Right kidney (tissue), 1 donor: ENCODE results near the gene WDR86.

Experiments used
- DNase-seq: peaks from one replicate; pipeline ENCODE4 v3.0.0-alpha.2; 2016

WDR86 gene

DNA sequence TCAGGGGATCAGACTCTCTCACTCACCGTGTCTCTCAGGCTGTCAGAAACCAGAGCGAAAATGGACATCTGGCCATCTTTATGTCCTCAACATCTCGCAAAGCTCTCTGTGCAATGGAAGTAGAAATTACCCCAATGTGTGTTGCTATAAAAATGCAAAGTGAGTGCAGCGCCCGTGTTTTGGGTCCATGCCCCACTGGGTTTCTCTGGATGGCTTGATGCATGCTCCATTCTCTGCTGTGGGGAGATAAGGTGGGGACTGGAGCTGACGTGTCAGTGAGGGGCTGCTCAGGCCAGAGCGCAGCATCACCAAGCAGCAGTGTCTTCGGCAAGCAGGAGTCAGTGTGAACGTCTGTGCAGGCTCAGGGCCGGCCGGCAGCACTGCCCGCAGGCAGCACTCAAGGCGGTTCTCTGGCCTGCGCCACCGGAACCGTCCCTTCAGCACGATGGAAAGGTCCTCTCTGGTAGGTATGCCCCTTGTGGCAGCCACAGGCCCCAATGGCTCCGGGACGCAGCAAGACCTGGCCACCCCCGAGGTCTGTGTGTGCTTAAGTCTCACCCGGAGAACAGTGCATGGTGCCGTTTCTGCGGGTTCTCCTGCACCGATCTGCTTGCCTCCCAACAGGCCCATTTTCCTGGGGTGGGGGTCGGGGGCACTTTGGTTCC is 30.2 kb downstream of the WDR86 start:
- DNase-seq: no peak

DNA sequence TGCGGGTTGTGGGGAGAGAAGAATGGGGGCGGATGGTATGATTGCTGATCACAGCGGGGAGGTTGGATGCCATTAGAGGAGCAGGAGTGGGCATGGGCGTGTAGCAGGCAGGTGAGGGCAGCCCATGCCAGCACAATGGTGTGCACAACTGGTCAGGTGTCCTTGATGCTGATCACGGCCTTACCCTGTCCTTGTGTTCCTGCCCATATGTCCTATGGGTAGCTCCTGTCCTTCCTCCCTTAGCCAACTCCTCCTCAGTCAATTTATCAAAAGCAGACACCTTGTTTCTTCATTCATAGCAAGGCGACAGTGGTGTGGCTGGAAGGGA is 30.7 kb downstream of the WDR86 start:
- DNase-seq: no peak

DNA sequence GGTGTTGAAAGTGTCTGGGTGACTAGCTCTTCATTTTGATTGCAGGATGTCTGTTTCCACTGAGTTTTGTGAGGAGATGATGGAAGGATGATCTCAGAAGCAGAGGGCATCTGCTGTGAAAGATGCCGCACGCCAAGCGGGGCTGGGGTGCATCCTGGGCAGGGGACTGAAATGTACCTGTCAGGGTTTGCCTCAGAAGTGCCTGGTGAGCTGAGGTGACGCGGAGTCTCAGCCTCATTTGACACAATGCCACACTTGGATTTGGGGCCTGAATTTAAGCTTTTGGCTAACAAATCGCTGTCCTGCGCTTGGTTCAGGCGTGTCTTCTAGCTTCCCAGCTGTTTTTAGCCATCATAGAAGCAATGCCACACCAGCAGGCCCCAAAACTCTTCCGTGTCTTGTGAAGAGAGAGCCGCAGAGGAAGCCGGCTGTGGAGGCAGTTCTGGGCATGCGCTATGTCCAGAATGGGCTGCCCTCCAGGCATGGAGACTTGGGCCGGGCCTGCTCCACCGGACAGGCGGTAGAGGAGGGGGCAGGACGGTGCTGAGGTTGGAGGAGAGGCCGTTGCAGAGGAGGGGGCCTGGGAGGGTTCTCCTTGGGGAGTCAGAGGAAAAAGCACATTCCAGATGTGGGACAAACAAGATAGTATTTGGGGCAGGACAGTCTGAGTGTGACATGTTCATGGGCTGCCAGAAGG is 31.2 kb downstream of the WDR86 start:
- no peak for DNase-seq

DNA sequence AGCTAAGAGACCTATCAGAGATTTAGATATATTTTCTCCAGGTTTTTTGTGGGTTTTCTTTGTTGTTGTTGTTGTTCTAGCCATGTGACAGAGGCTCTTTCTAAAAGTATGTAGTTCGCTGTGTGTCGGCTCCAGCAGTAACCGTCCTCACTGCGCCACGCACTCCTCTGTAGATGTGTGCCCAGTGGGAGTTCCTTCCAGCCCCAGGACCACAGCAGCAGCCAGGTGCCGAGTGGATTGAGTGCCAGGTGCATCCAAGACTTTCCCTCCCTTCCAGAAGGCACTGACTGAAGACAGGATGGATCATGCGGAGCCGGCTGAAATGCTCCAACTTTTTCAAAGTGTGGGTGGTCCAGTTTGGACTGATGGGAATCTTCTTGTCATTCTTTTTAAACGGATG is 31.8 kb downstream of the WDR86 start:
- DNase-seq: no peak

DNA sequence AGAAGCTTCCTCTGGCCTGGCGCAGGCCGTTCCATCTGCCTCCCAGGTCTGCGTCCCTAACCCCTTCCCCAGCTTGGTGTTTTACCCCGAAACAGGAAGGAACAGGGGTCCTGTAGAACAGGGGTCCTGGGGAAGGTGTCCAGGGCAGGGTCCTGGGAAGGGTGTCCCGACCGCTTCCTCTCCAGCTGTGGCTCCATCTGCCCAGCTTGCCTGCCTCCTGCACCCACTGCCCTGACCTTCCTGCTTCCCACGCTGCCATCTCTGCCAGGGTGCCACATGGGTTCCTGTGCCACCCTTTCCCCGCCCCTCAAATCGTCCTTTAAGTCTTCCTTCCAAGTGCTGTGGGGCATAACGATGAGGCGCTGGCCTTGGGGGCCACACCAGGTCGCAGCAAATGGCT is 32.4 kb downstream of the WDR86 start:
- no peak for DNase-seq

DNA sequence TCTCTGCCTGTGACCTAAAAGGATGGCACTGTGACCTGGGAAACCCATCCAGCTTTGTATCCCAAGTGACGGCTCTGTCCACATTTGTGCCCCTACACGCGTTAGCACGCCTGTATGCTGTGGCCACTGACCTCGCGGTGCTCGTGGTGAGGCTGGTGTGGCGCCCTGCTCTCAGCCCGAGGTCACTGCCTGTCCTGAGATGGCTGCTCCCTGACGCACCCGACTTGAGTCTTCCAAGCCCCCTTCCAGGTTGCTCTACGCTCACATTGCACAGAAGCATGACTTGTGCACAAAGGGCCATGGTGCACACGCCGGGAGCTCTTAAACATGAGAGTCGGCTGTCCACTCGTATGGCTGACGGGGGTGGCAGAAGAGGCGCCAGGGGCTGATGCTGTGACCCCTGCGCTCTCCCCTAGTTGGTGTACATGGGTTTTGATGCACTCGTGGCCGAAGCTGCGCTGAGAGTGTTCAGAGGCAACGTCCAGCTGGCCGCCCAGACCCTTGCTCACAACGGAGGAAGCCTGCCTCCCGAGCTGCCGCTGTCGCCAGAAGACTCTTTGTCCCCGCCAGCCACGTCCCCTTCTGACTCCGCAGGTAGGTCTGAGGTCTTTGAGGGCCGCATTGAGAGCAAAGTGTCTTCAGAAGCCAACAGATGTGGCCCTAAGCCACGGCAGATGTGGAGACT is 33.5 kb downstream of the WDR86 start:
- DNase-seq: no peak

DNA sequence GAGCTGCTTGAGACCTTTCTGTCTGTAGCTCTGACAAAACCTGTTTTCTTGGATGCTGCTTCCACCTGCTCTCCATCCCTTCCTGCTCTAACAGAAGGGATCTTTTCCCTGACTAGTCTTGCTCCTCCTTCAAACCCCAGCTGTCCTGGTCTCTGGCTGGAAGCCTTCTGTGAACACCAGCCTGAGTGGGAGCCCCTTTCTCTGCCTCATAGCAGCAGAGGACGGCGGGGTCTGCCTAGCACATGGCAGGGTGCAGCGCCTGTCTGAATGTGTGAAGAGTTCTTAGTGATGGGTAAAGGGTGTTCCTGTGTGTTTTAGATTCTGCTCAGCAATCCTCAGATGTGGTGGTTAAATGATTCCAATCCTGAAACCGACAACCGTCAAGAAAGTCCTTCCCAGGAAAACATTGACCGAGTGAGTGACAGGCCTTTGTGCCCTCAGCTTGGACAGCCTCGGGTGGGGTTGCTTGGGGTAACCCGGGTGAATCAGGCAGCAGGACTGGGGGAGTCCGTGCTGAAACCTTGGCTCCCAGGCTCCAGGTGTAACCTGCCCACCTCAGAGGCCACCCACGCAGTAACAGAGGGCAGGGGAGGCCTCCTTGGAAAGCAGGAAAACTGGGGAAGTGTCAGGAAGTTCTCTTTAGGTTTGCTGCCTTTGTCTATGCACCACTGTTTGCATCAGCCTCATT is 34.2 kb downstream of the WDR86 start:
- DNase-seq: no peak

DNA sequence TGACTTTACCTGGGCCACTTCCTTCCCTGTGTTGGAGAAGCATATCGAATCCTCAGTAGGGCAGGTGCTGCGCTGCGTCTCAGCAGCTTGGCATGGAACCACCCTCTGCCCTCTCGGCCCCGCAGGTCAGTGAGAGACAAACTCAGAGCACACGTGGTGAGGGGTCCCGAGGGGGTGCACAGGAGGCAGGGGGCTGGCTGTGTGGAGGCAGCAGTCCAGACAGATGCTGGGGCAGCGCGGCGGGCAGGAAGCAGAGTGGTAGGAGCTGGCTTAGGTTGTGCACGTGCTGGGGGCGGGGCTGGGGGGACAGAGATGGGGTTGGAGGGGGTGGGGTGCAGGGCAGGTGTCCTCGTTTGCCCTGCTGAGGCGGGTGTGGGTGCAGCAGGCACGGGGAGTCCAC is 35.1 kb downstream of the WDR86 start:
- DNase-seq: no peak

DNA sequence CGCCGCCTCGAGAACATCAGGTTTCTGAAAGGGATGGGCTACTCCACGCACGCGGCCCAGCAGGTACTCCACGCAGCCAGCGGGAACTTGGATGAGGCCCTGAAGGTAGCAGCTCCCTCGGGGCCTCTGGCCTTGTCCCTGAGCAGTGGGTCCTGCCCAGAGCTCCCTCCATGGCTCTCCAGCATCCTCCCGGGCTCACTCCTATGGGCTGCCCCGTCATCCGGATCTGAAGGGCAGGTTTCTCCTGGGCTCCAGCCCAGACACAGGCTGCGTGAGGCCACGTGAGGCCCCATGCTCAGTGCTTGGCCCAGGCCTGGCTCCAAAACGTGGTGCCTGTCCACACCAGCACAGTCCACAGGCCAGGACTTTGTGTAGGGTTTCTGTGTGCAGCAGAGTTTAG is 35.7 kb downstream of the WDR86 start:
- DNase-seq: no peak

DNA sequence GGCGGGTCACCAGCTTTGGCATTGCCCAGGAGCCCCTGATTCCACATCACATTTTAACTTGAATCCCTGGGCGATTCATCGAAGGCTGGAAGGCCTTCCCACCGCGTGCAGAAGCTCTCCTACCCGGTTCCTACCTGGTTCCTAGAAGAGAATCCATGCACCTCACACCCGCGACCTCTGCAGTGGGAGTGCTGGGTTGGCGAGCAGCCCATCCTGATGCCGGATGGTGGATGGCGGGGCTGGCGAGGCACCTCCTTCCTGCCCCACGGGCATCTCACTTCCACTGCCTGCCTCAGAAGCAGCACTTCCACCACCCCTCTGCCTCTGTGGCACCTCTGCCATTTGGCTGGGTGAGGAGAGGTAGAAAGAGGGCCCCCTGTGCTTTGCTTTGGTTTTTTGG is 36.2 kb downstream of the WDR86 start:
- no peak for DNase-seq

DNA sequence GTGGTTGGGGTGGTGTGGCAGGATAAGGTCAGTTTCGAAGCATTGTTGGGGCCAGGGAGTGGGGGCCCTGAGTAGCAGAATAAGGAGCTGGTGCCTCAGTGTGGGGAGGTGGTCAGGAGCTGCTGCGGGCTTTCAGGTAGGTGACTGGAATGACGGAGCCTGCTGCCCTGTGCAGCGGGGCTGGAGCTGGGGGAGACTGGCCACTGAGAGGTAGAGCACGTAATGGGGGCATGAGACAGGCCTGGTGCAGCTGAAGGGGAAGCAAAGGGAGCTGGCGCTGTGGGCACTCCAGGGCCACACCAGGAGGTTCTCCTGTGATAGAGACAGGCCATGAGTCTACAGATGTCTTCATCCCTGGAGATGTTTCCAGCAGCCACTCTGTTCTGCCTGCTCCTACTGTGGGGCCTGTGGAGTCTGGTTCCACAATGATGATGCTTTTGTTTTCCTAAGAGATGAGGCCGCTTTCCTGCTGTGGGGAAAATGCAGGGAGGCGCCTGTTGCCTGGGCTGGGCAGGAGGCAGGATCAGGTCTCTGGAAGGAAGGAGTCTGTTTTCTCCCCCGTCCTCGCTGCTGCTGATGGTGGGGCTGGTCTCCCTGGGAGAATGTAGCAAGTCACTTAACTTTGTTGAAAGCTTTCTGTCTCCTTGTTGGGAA is 37.1 kb downstream of the WDR86 start:
- no peak for DNase-seq

DNA sequence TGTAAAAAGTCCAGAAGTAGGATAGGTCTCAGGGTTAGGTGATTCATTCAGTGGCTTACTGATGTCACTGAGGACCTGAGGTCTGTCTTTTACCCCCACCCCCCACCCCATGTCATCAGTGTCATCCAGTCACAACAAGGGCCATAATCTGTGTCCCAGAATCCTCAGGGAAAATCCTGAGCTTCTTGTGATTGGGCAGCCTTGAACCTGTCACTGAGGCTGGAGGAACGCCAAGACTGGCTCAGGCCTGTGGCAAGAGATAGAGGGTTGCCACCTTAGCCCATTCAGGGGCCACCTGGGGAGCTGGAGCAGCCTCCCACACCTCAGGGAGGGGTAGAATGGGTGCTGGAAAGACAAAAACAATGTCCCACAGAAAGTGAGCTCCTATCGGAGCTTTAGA is 38.6 kb downstream of the WDR86 start:
- DNase-seq: no peak

DNA sequence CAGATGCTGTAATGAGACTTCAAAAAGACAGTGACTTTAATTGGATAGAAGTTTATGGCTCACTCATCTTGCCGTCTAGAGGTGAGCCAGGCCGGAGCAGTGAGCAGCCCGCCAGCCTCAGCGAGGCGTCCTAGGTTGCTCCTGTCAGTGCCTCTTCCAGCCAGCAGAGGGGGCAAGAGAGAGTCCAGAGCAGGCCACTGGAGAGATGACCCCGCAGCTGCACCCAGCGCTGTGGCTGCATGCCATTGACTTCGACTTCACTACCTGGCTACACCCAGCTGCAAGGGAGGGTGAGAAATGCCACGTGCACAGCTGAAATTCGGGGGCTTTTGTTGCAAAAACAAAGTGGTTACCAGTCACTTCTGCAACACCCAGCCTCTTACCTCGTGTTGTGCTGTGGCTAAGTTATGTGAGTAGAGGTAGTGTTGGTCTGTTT is 41.7 kb downstream of the WDR86 start:
- peak; percentile 78 for DNase-seq

DNA sequence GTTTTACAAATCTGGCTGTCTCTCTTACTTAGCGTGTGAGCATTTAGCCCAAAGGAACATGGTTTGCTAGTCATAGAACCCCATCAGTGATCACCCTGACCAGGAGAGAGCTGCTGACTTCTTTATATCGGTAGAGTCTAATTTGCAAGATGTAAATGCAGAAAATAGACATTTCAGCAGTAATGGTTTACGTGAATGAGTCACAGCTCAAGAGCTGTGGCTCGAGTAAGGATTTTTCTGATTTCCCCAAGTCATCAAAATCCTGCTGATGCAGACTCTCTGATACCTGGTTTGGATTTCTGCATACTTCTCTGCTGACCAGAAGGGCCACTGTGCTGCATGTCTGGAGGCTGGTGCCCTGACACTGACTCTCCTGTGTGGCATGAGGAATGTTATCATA is 42.6 kb downstream of the WDR86 start:
- DNase-seq: no peak

DNA sequence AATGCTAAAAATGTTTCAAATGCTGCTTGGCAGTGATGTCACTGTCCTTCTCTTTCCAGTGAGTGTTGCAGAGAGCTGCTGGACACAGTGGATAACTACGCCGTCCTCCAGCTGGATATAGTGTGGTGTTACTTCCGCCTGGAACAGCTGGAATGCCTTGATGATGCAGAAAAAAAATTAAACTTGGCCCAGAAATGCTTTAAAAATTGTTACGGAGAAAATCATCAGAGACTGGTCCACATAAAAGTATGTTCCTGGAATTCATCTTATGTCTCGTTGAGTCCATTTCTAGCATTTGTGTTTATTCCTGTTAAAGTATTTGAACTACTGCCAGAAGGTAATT is 43.0 kb downstream of the WDR86 start:
- no peak for DNase-seq

DNA sequence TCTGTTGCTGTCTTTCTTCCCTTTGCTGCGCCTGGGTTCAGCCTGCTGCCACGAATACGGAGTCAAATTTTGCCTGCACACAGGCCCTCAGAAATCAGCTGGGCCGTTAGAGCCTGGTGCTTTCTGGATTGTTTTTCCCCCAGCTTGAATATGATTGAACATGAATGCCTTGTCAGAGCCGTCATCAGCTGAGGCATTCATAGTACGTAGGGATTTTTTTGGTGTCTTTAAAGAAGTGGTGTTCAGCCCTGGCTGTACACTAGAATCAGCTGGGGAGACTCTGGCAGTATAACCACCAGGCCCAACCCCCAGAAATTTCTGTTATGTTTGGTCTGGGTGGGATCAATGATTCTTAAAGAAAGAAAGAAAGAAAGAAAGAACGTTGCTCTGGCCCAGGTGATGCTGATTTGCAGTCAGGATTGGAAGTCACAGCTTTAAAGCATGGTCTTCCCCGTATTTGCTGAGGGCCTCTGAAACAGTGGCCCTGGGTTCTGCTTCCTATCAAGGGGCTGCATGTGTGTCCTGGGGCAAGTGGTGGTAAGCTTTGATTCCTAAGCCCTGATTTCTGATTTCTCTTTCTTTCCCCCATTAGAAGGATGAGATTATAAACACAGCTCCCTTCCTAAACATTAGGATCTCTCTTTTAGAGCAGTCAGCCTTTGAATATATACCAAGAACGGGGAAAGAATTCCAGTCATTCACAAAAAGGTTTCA is 43.5 kb downstream of the WDR86 start:
- DNase-seq: no peak

DNA sequence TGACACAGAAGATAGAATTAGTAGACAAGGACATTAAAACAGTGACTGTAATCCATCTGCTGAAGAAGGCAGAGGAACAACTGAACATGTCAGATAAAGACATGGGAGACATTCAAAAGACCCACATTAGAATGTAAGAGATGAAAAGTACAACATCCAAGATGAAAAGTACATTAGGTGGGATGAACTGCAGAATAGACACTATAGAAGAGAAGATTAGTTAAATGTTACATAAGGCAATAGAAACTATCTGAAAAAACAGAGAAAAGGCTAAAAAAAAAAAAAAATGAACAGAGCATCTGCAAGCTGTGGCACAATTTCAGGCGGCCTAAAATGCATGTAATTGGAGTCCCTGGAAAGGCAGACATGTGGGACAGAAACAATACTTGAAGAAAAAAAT is 46.7 kb downstream of the WDR86 start:
- no peak for DNase-seq

DNA sequence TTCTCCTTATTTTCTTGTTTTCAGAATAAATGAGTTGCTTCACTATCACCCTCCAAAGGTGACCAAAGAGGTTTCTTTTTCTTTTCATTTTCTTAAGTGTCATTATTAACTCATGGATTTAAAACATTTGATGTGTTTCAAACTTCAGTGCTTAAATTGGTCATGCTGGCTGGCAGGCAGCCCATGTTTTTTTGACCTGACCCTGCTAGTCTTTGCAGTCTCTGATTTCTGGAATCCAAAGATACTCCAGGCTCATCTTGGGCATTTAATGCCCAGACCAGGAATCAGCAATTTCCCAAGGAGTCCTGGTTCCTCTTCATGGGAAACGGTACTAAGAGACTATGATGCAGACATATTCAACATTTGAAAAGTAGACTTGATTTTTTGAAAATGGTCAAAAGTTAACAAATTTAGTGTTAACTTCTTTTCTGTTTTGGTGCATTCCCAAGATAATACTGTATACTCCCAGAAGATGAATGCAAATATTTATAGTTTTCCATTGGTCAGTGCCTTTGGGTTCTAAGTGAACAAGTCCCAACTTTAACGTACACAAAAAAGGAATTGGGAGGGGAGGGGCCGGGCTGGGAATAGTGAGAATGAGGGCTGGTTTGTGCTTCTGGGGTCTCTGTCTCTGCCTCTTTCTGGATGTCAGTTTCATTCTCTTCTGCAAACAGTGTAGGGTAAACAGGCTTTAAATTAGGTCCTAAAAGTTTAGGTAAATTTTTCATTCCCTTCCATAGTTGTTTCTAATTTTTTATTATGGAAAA is 48.5 kb downstream of the WDR86 start:
- DNase-seq: no peak

DNA sequence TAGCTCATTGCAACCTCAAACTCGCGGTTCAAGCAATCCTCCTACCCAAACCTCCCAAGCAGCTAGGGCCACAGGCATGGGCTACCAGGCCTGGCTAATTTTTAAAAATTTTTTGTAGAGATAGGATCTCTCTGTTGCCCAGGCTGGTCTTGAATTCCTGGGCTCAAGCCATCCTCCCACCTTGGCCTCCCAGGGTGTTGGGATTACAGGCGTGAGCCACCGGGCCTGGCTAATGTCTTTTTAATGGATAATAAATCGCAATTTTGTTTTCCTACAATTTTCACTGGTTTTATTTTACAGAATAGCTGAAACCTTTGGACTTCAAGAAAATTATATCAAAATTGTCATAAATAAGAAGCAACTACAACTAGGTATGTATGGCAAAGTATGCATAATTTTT is 57.3 kb downstream of the WDR86 start:
- no peak for DNase-seq

DNA sequence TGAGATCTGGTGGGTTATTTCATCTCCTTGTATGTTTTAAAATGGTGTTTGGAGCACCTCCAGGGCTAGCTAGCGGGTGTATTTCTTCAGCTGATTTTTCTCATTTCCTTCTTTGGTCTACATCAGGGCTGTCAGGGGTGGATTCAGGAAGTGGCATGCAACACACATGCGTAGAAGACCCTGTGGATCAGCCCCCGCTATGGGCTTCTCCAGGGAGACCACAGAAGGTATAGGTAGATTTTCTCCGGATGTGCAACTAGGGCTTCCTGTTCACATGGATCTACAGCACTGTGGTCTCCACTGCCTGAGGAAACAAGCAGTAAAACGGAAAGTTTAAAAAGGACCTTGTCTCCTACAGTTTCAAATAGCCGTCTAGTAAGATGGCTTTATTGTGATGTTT is 57.9 kb downstream of the WDR86 start:
- DNase-seq: no peak

DNA sequence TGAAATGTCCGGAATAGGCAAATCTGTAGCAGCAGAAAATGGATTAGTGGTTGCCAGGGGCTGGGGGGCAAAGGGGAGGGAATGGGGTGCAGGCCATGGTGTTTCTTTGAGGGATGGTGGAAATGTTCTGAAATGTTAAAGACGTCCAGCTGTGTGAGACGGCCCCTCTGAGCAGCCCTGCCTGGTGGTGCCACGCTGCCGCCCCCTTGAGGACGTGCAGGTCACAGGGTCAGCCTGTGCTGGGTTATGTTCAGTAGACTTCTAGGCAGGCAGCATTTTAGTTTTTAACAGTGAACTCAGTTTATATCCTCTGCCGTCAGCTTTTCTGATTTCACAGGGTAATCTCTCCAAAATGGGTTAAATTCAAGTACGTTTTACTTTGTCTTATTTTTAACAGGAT is 58.8 kb downstream of the WDR86 start:
- DNase-seq: no peak

DNA sequence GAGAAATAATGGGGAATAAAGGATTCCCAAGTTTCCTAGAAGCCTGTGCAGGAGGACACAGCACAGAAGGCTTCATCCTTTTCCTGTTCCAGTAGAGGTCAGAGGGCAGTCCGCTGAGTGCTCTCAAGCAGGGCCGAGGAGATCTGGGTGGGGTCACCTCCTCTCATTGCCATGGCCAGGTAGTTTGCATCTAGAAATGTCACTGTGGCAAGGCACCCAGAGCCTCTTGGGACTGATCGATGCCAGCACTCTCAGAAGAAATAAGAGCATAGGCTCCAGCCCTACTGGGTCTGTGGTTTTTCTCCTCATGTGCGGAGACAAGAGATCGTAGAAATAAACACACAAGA is 60.4 kb downstream of the WDR86 start:
- no peak for DNase-seq
